CD4-positive, alpha-beta T cell treated with Interleukin-15 for 1 hour (primary cell): Measurements from ENCODE around the gene ATP10A.

Source experiments
- DNase-seq: peaks from one replicate; pipeline ENCODE4 v3.0.0-alpha.2; 2020

ATP10A gene

DNA sequence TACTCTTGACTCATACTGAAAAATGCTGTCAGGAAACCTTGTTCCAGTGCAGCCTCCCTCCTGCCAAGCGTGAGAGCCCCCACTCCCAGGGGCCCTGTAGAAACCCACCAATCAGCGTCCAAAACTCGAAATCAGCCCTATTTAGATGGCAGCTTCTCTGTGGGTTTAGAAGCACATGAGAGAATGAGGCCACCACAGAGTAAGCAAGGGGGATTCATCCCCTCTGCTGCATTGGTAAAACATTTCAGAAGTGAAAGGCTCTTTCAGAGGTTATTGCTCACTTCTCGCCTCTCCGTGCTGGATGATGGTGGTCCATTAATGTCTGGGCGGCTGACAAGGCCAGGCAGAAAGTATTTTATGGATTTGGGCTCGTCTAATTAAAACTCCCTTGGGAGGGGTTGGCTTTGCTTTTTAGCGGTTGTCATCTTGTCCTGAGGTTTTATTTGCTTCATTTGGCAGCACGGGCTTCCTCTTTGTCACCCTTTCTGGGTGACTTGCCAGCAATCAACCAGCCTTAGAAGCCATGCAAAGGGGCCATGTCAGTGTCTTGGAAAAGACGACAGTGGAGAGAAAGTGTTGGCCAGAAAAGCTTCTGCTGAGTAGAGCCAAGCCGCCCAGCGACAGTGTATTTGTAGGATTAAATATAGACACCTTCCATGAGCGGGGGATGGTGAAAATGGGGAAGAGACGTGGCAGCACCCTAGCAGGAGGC, 145.5 kb downstream of the ATP10A start:
- no peak for DNase-seq

DNA sequence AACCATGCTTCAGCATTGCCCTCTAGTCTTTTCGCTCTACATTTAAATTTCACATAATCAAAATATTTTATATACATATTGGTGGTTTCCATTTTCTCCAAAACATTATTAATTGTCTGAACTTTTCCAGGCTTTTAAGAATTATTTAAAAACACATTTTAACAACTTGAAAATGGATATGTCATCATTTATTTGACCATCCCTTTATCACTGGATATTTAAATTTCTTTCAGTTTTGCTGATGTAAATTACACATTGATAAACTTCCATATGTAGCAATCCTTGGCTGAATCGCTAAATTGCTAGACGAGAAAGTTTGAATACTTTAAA, 146.0 kb downstream of the ATP10A start:
- DNase-seq, result no peak

- DNase-seq, result no peak
These were observed 146.6 kb downstream of the ATP10A start for GRCh38 chr15:25716414-25717126.

GRCh38 chr15:25715536-25716413, 147.4 kb downstream of the ATP10A start:
- no peak for DNase-seq

- no peak for DNase-seq
These were observed 148.6 kb downstream of the ATP10A start for GRCh38 chr15:25714538-25714840.

DNA sequence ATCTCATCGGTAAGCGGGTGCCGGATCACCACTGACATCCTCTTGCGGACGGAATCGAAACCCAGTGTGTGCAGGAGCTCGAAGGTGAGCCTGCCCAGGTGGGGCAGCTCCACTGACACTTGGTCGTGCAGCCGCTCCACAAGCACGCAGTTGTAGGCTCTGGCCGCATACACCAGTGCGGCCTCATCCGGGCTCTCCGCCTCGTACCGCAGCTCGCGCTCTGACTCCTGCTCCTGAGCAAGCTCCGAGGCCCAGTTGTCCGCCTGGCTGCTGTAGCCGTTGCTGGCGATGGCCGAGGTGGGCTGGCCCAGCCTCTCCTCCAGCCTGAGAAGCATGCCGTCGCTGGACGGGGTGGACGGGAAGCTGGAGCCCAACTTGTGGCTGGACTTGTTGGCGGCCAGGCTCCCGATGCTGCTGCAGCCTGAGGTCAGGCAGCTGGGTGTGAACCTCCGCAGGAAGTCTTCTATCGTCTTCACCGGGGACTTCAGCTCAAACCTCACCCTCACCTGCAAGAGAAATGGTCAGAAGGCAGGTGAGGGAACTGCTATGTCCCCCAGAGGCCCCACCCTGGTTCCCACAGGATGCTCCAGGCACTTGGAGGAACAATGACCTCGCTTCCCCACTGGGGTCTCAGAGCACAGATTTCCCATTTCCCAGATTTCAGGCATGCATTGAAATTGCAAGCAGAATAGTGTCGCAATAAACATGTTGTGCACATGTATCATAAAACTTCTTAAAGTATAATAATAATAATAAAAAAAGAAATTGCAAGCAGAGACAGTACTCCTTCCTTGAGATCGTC, 149.2 kb downstream of the ATP10A start:
- no peak for DNase-seq

- no peak for DNase-seq
These were observed 150.2 kb downstream of the ATP10A start for GRCh38 chr15:25712961-25713355.

DNA sequence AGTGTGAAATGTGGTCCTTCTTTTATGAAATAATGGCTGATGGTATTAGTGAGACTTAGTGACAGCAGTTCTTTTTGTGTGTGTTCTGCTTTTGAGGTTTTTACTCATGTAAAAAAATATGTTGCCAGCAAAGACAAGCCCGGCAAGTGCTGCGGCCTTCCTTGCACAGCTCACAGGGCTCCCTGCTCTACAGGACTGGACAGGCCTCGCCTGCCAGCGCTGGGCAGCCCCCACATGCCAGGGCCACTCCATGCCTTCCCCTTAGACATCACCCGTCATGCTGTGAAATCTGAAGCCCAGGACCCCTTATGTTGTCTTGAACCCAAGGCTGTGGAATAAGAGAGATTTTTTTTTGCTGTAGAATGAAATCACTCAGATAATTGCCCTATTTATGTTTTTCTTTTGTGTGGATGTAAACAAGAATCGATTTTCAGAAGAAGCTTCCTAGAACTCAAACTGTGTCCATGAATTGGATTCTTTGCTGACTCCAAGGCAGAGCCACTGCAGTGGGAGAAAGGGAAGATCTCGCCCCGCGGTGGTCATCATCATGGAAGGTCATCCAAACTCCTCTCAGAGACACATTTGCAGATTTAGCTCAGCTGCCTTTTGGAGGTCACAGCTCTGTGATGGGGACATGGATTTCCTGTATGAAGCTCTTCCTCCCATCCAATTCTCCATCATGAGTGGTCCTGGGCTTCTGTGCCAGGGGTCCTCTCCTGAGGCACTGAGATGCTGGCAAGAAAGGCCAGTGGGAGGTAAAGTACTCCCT, 150.8 kb downstream of the ATP10A start:
- no peak for DNase-seq

- no peak for DNase-seq
These were observed 151.4 kb downstream of the ATP10A start for GRCh38 chr15:25711691-25712090.

DNA sequence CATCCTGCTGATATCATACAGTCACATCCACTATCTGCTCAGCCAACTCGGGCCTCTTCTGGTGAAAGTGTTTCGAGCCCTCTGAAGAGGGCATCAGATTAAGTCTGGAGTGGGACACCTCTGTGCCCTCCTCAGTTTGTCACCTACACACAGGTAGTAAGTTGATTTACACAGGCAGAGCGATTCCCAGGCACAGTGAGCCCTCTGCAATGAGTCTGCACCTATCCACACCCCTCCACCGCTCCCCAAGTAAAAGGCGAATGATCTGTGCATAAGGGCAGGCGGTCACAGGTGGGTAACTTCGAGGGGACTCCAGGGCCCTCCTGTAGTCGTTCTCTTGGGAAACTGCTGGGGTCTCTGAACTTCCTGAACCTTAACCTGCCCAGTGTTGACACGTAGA, 152.0 kb downstream of the ATP10A start:
- DNase-seq, result no peak

DNA sequence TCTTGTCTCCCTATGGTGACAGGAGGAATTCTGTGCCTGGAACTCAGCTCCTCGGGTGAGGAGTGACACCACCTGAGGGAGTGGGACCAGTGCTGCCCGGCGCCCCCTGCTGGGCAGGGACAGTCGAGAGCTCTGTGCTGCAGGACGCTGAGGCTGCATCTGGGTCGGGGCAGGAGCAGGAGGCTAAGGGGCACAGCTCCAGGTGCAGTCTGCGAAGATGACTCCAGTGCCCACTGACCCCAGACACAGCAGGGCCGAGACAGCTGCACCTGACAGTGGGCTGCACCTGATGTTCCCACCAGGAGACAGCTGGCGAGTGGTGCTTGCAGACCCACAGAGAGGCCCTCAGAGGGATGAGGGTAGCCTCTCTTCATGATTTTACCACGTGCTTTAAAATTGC, 152.9 kb downstream of the ATP10A start:
- DNase-seq, result no peak

DNA sequence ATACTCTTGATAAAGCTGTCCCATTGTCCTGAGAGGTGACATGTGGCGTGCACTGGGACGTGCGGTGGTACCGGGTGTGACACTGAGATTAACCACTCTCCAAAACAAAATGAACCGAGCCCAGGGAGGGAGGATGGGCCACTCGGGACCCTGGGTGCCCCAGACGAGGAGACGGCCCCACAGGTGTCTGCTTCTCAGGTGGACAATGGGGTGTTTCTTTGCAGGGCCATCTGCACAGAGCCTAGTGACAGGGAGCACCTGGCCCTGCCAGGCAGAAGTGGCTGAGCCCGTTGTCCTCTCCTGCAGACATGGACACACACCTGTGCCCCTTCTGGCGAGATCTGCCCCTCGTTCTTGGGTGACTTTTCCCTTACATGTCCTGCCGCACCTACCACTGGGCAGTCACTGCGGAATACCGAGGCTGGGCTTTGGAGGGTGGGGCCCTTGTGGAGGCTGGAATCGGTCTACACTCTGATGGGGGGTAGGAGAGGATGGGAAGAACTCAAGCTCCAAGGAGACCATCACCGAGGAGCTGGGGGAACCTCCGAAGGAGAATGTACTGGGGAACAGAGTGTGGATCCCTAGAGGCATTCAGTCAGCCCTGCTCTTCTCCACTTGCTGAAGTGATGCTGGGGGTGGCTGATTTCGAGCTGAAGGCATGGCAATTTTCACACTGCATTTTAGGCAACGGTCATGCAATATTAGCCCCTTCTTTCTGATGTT, 153.5 kb downstream of the ATP10A start:
- no peak for DNase-seq

- no peak for DNase-seq
These were observed 154.7 kb downstream of the ATP10A start for GRCh38 chr15:25708391-25708790.

- DNase-seq, result no peak
These were observed 155.3 kb downstream of the ATP10A start for GRCh38 chr15:25707656-25708365.

DNA sequence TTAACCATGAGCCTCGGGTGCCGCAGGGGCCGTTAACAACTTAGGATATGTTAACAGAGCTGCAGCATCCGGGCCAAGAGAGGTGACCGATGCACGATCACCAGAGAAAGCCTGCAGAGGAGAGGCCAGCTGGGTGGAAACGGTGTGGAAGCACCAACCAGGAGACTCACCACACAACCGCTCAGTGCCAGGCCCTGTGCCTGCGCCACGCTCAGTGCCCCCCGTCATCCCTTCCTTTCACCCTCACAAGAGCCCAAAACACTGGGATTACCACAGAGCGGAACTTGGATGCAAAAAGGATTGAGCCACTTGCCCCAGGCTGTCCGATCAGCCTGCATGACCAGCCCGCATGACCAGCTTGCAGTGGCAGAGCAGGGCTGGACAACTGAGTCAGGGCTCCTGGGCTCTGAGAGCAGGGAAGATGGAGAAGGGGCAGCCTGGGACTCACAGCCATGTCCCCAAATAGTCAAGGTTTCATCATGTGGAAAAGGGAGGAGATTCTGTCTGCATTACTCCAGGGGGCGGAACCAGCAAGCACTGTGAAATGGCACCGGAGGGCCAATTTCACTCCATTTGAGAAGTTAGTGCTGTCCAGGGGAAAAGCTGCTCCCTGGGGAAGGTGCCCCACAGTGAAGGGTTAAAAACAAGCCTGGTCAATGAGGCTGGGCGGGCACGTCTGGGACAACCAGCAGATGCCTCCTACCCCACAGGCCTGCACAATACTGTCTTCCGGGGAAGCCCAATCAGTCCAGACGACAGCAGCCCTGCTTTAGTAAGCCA, 156.8 kb downstream of the ATP10A start:
- no peak for DNase-seq

DNA sequence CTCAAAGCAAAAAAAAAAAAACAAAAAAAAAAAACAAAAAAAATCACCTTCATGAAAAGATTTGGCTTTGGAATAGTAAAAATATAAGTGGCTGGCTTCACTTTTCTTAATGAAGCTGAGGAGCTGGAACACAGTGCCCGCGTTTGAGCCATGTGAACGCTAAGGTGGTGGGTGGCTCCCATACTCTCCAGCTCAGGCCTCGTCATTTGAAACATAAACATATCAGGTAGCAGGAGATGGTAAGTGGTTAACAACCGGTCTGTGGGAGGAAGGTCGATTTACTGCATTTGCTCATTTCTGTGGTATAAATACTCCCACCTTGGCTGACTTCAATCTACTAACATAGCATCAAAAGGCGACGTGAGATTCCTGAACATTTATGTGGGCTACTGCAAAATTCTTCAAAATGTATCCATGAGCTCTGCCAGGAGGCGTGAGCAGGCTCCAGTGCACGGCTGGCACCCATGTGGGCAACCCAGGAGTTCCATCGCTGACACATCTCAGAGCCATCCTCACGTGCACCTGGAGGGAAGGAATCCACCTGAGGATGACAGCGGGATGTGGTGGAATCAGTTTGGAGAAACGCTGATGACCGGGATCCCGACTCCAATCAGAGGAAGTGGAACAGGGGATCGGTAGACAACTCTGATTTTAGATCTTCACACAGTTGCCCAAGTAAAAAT, 157.6 kb downstream of the ATP10A start:
- DNase-seq, result no peak

- no peak for DNase-seq
These were observed 159.4 kb downstream of the ATP10A start for GRCh38 chr15:25703726-25704125.

GRCh38 chr15:25701721-25702465, 161.2 kb downstream of the ATP10A start:
- no peak for DNase-seq

DNA sequence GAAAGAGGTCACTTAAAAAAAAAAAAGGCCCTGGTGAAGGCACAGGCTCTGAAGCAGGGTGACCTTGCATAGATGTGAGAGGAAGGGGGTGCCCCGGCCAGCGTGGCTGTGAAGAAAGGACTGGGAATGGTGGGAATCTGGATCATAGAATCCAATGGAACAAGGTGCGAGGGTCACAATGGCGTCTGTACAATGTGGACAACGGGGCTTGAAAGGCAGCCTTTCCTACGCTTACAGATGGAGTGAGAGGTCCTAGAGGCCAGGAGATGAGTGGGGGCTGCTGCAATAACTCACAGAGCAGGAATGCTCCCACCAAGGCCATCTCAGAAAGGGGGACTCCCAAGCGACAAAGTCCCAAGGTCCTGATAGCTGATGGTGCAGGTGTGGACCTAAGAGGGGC, 162.2 kb downstream of the ATP10A start:
- no peak for DNase-seq
